Mucosa of stomach (tissue), 1 donor: ENCODE results near the gene AP2A2.

ENCODE experiments used
- H3K27me3 ChIP-seq: one replicate; pipeline ENCODE4 v1.7.0; 2013; ENCODE audit warnings: mild to moderate bottlenecking, low read length; ENCODE audit not compliant: control insufficient read depth, insufficient read depth
- H3K36me3 ChIP-seq: one replicate; pipeline ENCODE4 v1.7.0; 2013; ENCODE audit warnings: low read length; ENCODE audit not compliant: control insufficient read depth, insufficient read depth
- H3K4me1 ChIP-seq: one replicate; pipeline ENCODE4 v1.7.0; 2013; ENCODE audit warnings: mild to moderate bottlenecking, low read length; ENCODE audit not compliant: control insufficient read depth, insufficient read depth
- H3K4me3 ChIP-seq: one replicate; pipeline ENCODE4 v1.7.0; 2013; ENCODE audit warnings: low read length
- H3K9ac ChIP-seq: one replicate; pipeline ENCODE4 v1.7.0; 2013; ENCODE audit warnings: mild to moderate bottlenecking, low read length, moderate library complexity
- H3K9me3 ChIP-seq: one replicate; pipeline ENCODE4 v1.7.0; 2013; ENCODE audit warnings: mild to moderate bottlenecking, low read length, moderate library complexity; ENCODE audit not compliant: control insufficient read depth
- donor health status: Pancreatic carcinoma.

Gene AP2A2

DNA sequence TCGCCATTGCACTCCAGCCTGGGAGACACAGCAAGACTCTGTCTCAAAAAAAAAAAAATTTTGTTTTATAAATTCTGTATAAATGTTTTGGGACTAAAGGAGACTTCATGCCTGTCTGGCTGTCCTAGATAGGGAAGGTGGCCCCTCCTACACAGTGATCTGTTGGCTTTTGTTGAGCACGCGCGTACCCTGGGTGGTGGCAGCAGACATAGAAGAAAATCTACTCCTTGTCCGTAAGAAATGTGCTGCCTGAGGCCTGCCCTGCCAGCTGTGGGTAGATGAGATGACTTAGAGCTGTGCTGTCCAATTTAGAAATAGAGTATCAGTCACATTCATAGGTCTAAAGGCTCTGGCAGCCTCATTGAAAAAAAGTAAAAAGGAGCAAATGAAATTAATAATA lies 37.0 kb downstream of the AP2A2 start:
- Histone ChIP-seq H3K36me3 (peaks cover 3% of the 10 kb centered on the region), H3K9ac (no peak overlapping the region), H3K4me3 (no peak overlapping the region), H3K4me1 (peaks cover 3% of the 10 kb centered on the region), H3K9me3 (no peaks in the 10 kb centered on the region), H3K27me3 (no peaks in the 10 kb centered on the region)

DNA sequence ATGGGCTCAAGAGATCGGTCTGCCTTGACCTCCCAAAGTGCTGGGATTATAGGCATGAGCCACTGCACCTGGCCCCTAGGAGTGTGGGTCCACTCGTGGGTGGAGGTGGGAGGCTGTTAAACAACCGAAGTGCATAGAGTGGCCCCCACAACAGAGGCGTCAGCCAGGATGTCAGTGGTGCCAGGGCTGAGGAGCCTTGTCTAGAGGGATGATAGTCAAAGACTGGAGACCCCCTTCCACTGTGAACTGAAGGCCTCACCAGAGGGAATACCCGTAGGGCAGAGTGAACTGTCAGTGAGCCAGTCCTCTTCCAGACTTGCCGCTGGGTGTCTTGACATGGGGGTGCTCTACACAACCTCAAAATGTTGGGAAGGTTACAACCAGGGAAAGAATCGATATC lies 38.2 kb downstream of the AP2A2 start:
- H3K9ac ChIP-seq = no peak overlapping the region
- H3K9me3 ChIP-seq = no peaks in the 10 kb centered on the region
- peaks cover 3% of the 10 kb centered on the region for H3K4me1 ChIP-seq
- peaks cover 3% of the 10 kb centered on the region for H3K36me3 ChIP-seq
- H3K27me3 ChIP-seq = no peaks in the 10 kb centered on the region
- no peak overlapping the region for H3K4me3 ChIP-seq

DNA sequence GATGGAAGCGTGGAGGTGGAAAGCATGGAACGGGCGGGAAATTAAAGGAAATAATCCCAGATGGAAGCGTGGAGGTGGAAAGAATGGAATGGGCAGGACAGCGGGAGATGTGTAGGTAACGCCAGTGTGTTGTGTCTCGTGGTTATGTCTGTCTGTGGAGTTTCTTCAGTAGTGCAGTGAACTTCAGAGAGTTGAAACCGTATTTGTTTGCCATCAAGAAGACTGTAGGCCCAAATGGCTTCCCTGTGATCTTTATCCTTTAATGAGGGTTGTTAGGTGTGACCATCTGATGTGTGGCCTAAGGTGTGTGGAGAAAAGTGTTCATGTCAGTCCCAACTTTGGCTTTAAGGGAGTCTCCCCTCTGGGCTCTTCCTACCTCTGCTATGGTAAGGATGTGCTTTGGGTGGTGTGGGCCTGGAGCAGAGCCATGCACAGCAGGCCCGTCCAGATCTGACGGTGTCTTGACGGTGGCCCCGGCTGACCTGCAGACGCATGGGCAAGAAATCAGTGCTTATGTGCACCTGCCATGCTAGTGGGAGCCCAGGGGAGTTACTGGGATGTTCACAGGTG lies 39.6 kb downstream of the AP2A2 start:
- H3K9ac ChIP-seq = no peak overlapping the region
- no peak overlapping the region for H3K4me3 ChIP-seq
- no peaks in the 10 kb centered on the region for H3K36me3 ChIP-seq

DNA sequence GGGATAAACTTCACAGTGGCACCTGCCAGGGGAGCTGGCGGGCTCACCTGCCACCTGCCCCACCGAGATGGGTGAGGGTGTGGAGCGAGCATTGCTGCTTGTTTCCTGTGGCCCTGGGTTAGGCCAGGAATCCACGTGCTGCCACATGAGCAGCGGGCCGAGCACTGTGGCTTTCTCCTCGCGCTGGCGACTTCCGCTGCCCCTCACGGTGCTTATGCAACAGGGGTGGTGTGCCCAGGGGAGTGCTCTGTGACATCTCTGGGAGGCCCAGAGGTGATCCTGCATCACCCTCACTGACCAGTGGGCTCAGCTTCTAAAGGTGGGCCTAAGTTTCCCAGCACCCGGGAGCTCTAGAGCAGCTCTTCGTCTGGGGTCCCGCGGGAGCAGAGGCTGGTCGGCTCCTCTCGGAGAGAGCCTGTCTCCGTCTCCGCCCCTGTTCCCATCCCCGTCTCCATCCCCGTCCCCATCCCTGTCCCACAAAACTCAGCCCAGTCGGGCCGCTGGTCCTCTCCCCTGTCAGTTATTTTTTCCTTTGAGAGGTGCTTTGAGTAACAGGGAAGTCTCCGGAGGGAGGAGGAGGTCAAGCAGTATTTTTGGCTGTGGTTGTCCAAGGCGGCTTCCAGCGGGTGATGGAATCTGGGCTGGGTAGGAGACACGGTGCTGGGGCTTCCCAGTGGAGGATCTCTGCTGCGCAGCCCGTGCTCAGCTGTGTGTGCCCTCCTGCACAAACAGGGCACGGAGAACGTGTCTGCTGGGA lies 42.5 kb downstream of the AP2A2 start:
- Histone ChIP-seq H3K36me3 (peaks cover 7% of the 10 kb centered on the region), H3K27me3 (no peaks in the 10 kb centered on the region), H3K4me1 (peaks cover 3% of the 10 kb centered on the region)

More for the DNA sequence above, 39.6 kb downstream of the AP2A2 start:
- Histone ChIP-seq H3K27me3 (no peaks in the 10 kb centered on the region), H3K9me3 (no peaks in the 10 kb centered on the region), H3K4me1 (peaks cover 3% of the 10 kb centered on the region)

DNA sequence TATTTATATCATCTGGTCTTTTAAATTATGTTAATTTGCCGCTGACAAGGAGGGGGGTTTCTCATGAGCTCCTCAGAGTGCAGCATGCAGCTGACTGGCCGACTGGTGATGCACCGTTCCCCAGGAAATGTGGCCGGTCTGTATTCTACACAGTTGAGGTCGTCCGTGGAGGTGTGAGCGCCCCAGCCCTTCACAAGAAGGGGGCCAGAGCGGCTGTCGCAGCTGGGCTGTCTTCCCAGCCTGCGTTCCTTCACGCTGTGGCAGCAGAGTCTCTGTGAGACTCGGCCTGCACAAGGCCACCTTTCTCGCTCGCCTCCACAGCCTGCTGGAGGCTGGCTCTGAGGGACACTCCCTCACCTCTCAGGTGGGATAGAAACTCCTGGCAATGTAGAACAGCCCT lies 43.2 kb downstream of the AP2A2 start:
- peaks cover 9% of the 10 kb centered on the region for H3K36me3 ChIP-seq
- H3K27me3 ChIP-seq = no peaks in the 10 kb centered on the region
- no peak overlapping the region for H3K4me3 ChIP-seq
- peaks cover 3% of the 10 kb centered on the region for H3K4me1 ChIP-seq
- no peaks in the 10 kb centered on the region for H3K9me3 ChIP-seq
- no peak overlapping the region for H3K9ac ChIP-seq

More for the DNA sequence above, 42.5 kb downstream of the AP2A2 start:
- Histone ChIP-seq H3K9ac (no peak overlapping the region), H3K4me3 (no peak overlapping the region), H3K9me3 (no peaks in the 10 kb centered on the region)

GRCh38 chr11:969651-970205 lies 44.1 kb downstream of the AP2A2 start:
- H3K9ac ChIP-seq = no peak overlapping the region
- H3K4me1 ChIP-seq = peaks cover 3% of the 10 kb centered on the region
- peaks cover 9% of the 10 kb centered on the region for H3K36me3 ChIP-seq
- no peaks in the 10 kb centered on the region for H3K27me3 ChIP-seq
- H3K9me3 ChIP-seq = no peaks in the 10 kb centered on the region
- H3K4me3 ChIP-seq = no peak overlapping the region

DNA sequence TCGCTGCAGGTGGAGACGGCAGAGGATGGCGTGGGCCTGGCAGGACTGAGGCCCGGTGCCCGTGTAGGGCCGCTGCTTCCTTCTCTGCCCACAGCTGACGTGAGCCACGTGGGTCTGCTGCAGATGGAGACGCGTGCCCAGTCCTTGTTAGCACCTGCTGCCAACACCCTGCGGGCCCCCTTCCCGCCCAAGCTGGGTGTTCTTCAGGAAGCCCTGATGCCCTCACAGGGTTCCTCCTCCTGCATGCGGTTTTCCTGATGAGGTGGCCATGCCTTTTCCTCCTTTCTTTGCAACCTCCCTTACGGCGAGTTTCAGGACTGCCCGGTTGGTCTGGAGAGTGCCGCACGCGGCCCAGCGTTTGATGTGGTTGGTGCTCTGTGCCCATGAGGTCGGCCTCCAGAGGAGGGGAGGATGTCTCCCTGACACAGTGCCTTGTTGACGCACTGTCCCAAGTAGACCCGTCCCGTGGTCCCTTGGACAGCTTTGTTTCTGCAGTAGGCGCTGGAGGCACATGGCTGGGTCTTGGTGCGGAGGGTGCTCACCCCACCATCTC lies 44.7 kb downstream of the AP2A2 start:
- no peaks in the 10 kb centered on the region for H3K9me3 ChIP-seq
- H3K36me3 ChIP-seq = peaks cover 9% of the 10 kb centered on the region
- H3K4me1 ChIP-seq = peaks cover 3% of the 10 kb centered on the region
- no peaks in the 10 kb centered on the region for H3K27me3 ChIP-seq
- no peak overlapping the region for H3K9ac ChIP-seq
- H3K4me3 ChIP-seq = no peak overlapping the region

- H3K27me3 ChIP-seq = no peaks in the 10 kb centered on the region
- peaks cover 9% of the 10 kb centered on the region for H3K36me3 ChIP-seq
- H3K9me3 ChIP-seq = no peaks in the 10 kb centered on the region
- no peak overlapping the region for H3K9ac ChIP-seq
- H3K4me1 ChIP-seq = peaks cover 3% of the 10 kb centered on the region
- H3K4me3 ChIP-seq = no peak overlapping the region
These were observed 45.5 kb downstream of the AP2A2 start for GRCh38 chr11:971092-971690.

DNA sequence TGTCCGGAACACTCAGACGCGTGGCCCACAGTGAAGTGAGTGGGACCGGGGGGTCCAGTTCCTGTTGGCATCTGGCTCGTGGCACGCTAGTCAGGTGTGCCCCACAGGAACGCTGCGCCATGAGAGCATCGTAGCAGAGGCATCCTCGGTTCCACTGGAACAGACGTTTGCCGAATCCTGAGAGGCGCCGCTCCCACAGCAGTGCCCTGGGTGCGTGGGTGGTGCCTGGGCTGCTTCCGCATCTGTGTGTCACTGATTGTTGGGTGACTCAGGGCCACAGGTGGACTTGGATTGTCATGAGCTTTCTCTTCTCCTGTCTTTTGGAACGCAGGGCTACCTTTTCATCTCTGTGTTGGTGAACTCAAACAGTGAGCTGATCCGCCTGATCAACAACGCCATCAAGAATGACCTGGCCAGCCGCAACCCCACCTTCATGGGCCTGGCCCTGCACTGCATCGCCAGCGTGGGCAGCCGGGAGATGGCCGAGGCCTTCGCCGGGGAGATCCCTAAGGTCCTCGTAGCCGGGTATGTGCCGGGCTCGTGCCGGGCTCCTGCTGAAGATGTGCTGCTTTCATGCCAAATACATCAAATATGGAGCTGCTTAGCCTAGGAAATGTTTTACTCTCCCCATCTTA lies 46.2 kb downstream of the AP2A2 start:
- Histone ChIP-seq H3K4me1 (no peaks in the 10 kb centered on the region), H3K27me3 (no peaks in the 10 kb centered on the region), H3K9me3 (no peaks in the 10 kb centered on the region), H3K9ac (no peak overlapping the region), H3K36me3 (peaks cover 9% of the 10 kb centered on the region), H3K4me3 (no peak overlapping the region)

DNA sequence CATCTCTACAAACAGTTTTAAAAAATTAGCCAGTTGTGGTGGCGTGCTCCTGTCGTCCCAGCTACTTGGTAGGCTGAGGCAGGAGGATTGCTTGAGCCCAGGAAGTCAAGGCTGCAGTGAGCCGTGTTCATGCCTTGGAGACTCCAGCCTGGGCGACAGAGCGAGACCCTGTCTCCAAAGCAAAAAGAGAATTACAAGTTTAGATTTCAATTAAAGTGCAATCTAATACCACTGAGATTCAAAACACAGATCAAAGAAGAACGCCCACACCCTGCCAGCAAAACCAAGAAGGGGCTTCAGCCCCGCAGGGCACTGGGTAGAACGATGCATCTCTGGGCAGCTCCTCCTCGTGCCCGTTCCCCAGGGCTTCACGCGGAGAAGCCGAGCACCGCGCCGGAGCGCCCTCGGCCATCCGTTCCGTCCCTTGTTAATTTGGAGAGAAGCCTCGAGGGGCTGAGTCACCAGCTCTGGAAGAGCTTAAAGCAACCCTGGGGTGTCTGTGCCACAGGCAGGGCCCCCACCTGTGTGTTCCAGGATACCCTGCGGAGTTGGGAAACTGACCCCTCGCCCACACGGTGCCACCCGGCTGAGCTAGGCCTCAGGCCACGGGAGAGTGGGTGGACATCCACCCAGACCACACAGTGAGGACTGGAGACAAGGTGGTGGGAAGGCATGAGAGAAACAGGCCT lies 47.0 kb downstream of the AP2A2 start:
- Histone ChIP-seq H3K4me3 (no peak overlapping the region), H3K9ac (no peak overlapping the region), H3K4me1 (no peaks in the 10 kb centered on the region), H3K27me3 (no peaks in the 10 kb centered on the region), H3K36me3 (peaks cover 9% of the 10 kb centered on the region), H3K9me3 (no peaks in the 10 kb centered on the region)

GRCh38 chr11:973237-973636 lies 47.6 kb downstream of the AP2A2 start:
- Histone ChIP-seq H3K9me3 (no peaks in the 10 kb centered on the region), H3K9ac (no peak overlapping the region), H3K36me3 (peaks cover 9% of the 10 kb centered on the region), H3K4me1 (no peaks in the 10 kb centered on the region), H3K4me3 (no peak overlapping the region), H3K27me3 (no peaks in the 10 kb centered on the region)
